HG02870 (cell line): Measurements from ENCODE around the gene MTMR4.
"Not testable (repeated sequence)": the region's sequence is repeated elsewhere in the genome, so short reads cannot be mapped to it uniquely, and the experiment has no call there.

ENCODE experiments used
- ATAC-seq: cut with Tn5 transposase; IDR thresholded peaks from one replicate; pipeline ENCODE4 v1.9.1; 2021; ENCODE audit warnings: mild to moderate bottlenecking, moderate library complexity; ENCODE audit not compliant: unreplicated experiment

MTMR4 gene

GRCh38 chr17:58527306-58527705, 12.9 kb upstream of the MTMR4 start:
- ATAC-seq = no peak

DNA sequence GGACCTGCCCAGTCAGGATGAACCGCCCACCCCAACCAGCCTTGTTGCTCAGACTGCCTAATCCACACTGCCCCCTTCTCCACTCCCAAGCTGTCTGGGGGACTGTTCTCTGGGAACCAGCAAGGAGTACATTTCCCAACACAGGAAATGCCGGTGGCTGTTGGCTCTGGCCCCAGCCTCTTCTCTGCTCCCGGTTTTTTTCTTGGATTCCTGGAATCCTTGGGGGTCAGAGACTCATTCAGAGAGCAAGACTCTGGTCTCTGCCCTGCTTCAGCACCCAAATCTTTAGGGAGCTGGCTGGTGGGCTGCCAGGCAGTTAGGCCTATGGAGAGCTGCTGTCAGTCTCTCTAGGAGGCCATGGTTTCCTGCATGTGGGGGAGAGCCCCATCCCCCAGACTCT, 10.8 kb upstream of the MTMR4 start:
- ATAC-seq = no peak

DNA sequence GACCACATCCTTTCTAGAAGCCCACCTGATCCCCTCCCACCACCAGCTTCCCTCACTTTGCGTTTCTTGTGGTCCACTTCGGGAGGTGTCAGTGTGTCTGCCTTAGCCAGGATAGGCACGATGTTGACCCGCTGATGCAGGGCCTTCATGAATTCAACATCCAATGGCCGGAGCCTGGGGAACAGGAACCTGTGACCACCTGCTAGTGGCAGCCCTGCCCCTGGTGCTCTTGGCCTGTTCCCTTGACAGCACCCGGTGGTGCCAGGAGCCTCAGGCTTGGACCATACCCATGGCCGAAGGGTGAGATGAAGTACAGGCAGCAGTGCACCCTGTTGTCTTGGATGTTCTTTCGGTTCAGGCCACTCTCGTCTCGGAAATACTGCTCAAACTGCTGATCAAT, 7.2 kb upstream of the MTMR4 start:
- ATAC-seq = no peak

DNA sequence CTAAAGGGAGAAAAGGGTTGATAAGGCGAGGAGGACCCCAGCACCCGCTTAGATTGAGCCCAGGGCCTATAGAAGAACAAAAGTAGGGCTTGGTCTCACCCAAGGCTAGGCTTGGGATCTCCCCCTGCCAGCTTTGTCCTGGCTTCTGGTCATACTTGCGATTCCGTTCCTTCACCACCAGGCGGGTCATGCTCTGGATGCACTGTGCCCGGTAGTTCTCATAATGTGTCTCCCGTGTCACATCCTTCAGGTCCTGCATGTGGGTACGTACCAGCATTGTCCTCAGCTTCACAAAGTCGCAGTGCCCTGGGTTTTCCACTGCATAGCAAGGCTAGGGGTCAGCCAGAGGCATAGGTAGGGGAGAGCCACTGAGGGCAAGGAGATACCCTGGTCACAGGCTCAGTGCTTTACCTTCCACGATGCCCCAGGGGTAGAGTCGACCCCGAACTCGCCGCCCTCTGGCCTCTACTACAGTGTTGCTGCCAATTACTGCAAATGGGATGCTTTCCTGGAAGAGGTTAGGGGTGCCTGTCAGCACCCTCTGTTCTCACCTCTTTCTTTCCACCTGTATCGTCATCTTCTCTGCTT, 6.5 kb upstream of the MTMR4 start:
- ATAC-seq = no peak

GRCh38 chr17:58517928-58518609, 3.6 kb upstream of the MTMR4 start:
- peak; percentile 77 for ATAC-seq

GRCh38 chr17:58517378-58517927, 3.0 kb upstream of the MTMR4 start:
- ATAC-seq = no peak

- no peak for ATAC-seq
These were observed 2.4 kb upstream of the MTMR4 start for GRCh38 chr17:58516644-58517377.

DNA sequence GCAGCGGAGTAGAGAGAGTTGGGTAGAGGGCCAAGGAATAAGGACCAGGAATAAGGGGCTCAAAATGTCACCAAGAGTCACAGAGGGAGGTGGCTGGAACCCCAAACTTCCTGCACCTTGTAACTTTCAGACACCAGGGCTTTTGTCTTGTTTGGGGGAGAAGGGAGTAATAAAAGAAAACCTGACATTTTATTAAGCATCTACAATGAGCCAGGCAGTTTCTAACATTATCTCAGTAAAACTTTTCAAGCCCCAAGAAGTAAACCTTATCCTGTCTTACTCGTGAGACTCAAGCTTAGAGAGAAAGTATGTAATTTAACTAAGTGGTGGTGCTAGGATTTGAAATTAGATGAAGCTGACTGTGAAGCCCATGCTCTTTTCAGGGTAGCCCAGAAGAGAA, 848 bp upstream of the MTMR4 start:
- no peak for ATAC-seq

- ATAC-seq = no peak
These were observed 326 bp upstream of the MTMR4 start for GRCh38 chr17:58514770-58515157.

DNA sequence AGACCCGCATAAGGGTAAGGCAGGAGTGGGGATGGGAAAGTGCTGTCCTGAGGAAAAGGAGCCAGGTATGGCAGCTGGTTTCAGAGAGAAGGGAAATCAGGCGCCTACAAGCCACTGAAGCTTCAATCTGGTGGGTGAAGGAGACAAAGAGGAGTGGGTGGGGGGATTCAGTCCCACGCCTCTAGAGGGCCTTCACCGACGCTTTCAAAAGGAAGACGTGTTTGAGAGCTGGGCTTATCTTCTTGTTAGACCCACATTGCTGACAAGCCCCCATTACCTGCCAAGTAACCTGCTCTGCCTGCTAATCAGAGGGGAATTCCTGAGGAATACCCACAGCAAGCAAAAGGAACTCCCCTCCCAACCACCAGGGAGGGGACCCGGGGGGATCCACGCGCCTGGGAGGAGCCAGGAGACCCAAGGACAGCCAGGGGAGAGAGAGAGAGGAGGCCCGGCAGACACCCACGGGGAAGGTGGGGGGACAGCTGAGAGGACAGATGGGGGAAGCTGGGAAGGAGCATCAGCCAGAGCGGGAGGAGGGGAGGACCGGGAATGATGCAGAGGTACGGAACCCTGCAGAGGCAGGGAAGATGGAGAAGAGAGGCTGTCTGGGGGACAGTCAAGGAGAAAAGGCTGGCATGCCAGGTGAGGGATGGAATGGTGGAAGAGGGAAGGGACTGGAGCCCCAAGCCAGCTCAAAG, 1.0 kb downstream of the MTMR4 start:
- ATAC-seq = no peak

DNA sequence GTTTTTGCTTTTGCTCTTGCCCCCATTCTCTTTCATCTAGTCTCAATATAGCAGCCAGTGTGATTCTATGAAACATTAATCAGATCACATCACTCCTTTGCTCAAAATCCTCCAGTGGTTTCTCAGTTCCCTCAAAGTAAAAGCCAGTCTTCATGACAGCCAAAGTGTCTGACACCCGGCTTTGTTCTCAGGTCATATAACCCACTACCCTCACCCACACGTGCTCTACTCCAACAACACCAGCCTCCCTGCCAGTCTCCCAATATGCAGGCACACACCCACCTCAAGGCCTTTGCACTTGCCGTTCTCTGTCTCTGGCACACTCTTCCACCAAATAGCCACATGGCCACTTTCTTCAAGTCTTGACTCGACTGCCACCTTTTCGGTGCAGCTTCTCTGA, 4.4 kb downstream of the MTMR4 start:
- ATAC-seq = no peak

DNA sequence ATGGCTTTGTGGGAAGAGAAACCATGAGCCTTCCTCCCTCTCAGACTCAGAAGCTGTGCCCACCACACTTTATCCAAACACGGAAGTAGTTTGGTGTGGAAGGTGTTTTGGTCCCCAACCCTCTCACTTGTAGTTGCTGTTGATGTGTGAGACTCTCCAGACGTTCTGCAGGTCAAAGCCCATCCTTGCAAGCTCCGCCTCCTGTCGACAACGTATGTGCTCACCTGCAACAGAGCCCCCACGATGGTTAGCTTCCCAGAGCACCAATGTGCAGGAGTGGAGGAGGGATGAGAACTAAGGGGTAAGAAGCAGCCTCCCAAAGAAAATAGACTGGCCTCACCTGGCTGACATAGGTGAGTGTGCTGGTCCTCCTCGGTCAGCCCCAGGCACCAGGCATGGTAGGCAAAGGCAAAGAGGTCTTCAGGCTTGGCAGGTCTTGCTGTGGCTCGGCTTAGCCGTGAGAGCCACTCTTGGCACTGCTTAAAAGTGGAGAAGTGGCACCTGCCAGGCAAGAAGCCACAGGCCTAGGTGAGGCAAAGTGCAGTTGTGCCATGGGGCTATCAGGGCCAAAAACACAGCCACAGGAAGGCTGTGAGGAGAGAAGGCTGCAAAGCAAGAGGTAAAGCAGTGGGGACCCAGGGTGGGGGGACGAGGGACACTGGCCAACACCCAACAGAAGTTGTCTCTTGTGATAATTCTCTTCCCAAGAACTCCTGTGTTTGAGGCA, 5.9 kb downstream of the MTMR4 start:
- ATAC-seq = no peak

DNA sequence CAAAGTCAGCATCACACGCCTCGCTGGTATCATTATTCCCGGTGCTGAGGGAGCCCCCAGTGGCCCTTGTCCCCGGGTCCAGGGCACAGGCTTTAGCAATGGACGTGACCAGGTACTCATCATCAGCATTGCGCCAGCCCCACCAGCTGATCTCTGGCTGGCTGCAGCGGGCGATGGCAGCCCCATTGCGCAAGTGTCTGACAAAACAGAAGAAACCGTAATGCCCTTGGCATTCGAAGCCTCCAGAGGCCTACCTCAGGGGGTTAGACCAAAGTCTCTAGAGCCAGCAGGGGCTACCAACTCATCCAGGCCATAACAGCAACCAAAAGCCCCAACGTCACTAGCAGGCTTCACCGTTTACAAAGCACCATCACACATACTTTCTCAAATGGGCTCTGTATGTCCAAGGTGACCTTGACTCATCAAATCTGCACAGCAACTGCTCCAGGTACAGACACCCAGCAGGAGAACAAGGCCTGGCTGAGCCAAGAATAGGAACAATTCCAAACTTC, 7.3 kb downstream of the MTMR4 start:
- ATAC-seq = no peak

- ATAC-seq = no peak
These were observed 7.9 kb downstream of the MTMR4 start for GRCh38 chr17:58506354-58507080.

DNA sequence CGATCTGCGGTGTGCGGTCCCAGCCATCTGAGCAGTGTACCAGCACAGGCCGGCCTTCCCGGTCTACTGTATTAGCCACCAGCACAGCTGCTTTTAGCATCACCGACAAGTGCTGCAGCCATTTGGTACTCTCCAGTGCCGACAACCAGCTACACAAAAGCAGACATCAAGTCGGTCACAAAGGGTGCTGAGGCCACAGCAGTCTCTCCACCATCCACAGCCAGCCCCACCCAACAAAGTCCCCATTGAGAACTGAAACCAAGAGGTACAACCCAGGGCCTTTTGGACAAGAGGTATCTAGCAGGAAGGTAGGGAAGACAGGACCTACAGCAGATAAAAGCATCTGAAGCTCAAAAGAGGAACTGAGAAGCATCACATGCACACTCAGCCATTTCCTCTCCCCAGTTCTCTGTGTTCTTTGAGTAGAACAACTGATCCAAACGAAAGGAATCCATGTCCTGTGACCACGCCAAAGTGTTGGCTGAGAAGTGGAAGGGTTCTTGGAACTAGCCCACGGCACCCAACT, 9.5 kb downstream of the MTMR4 start:
- ATAC-seq = peak; percentile 93

GRCh38 chr17:58503866-58504265, 10.6 kb downstream of the MTMR4 start:
- ATAC-seq = no peak

DNA sequence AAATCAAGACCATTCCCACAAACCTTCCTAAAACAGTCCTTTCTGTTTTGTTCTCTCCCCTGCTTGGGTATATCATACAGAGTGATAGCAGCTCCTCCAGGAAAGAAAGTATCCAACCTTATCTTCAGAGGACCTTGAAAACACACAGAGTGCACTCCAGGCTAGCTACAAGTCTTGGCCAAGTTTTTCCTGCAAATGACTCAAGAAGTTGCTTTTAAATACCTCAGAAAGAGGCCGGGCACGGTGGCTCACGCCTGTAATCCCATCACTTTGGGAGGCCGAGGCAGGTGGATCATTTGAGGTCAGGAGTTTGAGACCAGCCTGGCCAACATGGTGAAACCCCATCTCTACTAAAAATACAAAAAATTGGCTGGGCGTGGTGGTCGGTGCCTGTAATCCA, 11.3 kb downstream of the MTMR4 start:
- ATAC-seq = not testable (repeated sequence)

GRCh38 chr17:58501451-58501850, 13.0 kb downstream of the MTMR4 start:
- ATAC-seq = no peak

DNA sequence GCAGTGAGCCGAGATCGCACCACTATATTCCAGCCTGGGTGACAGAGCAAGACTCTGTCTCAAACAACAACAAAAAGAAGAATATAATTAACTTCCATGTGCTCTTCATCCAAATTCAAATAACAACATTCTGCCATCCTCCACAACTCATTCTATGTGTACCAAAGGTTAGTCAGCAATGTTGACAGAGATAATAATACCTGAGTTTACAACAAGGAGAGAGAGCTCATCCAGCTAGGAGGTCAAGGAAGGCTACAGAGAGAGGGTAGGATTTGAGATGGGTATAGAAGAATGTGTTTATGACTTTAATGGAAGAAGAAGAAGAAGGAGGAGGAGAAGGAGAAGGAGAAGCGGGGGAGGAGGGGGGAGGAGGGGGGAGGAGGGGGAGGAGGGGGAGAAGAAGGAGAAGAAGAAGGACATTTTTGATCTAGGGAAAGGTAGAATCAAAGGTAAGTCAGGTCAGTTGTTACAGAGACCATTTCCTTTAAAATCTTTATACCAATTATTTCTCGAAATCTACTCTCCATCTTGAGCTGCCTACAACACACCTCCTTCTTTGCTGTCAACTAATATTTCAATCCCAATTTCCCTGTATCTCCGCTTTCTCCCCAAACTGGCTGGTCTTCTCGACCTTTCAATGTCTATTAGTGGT, 16.1 kb downstream of the MTMR4 start:
- no peak for ATAC-seq
